CD4-positive, alpha-beta T cell (primary cell): ENCODE measurements around the gene ZIM2. TPM values are rescaled to one million over a fixed set of nuclear protein-coding genes. Genes with fewer than 3 reads are reported as not detected.

ENCODE experiments used
- ATAC-seq: fragments of 200-7000 bp; cut with Tn5 transposase; one replicate; pipeline ENCODE4 v1.10.0; 2022; ENCODE audit warnings: mild to moderate bottlenecking; ENCODE audit not compliant: poor library complexity
- CTCF ChIA-PET: fragments of 350-600 bp; sonication (Branson Sonifier 250); formaldehyde crosslinking; loops from one replicate; lab custom pipeline; 2021; ENCODE audit warnings: antibody characterized with exemption, inconsistent platforms; lab: Charles Lee
- POLR2A ChIA-PET: fragments of 350-600 bp; sonication (Branson Sonifier 250); formaldehyde crosslinking; loops from one replicate; lab custom pipeline; 2021; ENCODE audit warnings: antibody characterized with exemption, inconsistent platforms; lab: Charles Lee
- DNase-seq, 14 experiments: peaks; one replicate each; pipeline ENCODE4 v3.0.0-alpha.2; 2013 to 2020; ENCODE audit warnings: mixed read lengths in 2 of 14
- H3K27ac ChIP-seq, 2 donors: one replicate each; pipeline versions ENCODE4 v1.5.1 to v1.7.0; 2013; ENCODE audit warnings: low read length in 2 of 2, low read depth in 1 of 2, mild to moderate bottlenecking in 1 of 2
- H3K27me3 ChIP-seq, 2 experiments: 1 replicate in 1 of 2; 2 replicates in 1 of 2; pipeline versions ENCODE4 v1.6.1 to v1.7.0; 2013; ENCODE audit warnings: low read length in 2 of 2, control low read depth in 1 of 2, mild to moderate bottlenecking in 1 of 2, moderate library complexity in 1 of 2; ENCODE audit not compliant: insufficient read depth in 2 of 2, control insufficient read depth in 1 of 2
- H3K36me3 ChIP-seq: one replicate; pipeline ENCODE4 v1.6.1; 2013; ENCODE audit warnings: low read length, control low read depth; ENCODE audit not compliant: insufficient read depth
- H3K4me1 ChIP-seq: one replicate; pipeline ENCODE4 v1.6.1; 2013; ENCODE audit warnings: low read length, control low read depth; ENCODE audit not compliant: insufficient read depth
- H3K4me3 ChIP-seq: one replicate; pipeline ENCODE4 v1.5.1; 2013; ENCODE audit warnings: mild to moderate bottlenecking, low read length, moderate library complexity
- H3K9me3 ChIP-seq, 2 experiments: 1 replicate in 1 of 2; 2 replicates in 1 of 2; pipeline versions ENCODE4 v1.6.1 to v1.7.0; 2013; ENCODE audit warnings: low read length in 2 of 2, mild to moderate bottlenecking in 2 of 2, control low read depth in 1 of 2, moderate library complexity in 1 of 2; ENCODE audit not compliant: control insufficient read depth in 1 of 2, insufficient read depth in 1 of 2
- H3K27ac Mint-ChIP-seq: one replicate; pipeline ENCODE4 v1.8.0; 2020; ENCODE audit warnings: mixed read lengths
- H3K27me3 Mint-ChIP-seq: one replicate; pipeline ENCODE4 v1.8.0; 2021; ENCODE audit warnings: mixed read lengths
- H3K36me3 Mint-ChIP-seq: one replicate; pipeline ENCODE4 v1.8.0; 2021; ENCODE audit warnings: low read depth, mixed read lengths
- H3K4me1 Mint-ChIP-seq: one replicate; pipeline ENCODE4 v1.8.0; 2021; ENCODE audit warnings: low read depth, mixed read lengths
- H3K4me3 Mint-ChIP-seq: one replicate; pipeline ENCODE4 v1.8.0; 2020; ENCODE audit warnings: mild to moderate bottlenecking, mixed read lengths
- H3K9me3 Mint-ChIP-seq: one replicate; pipeline ENCODE4 v1.8.0; 2020; ENCODE audit warnings: mixed read lengths
- intact Hi-C, 2 experiments: fragments of 100-400 bp; cut with DNase I in 1 of 2; cut with micrococcal nuclease in 1 of 2; formaldehyde crosslinking; loops; one replicate each; pipeline versions ENCODE4 v1.15.1 to v1.9.0; 2023 to 2025; cut with DNase I, micrococcal nuclease
- total RNA-seq, 174 experiments: library from RNA in 2 of 174; stranded (reverse) in 2 of 174; gene quantifications; one replicate each; pipeline ENCODE4 v1.2.3 and lab custom pipeline; 2021 to 2026
- TF ChIP-seq, protein P1 (sequence below): fragments of 200-600 bp; IDR thresholded peaks from one replicate; pipeline ENCODE4 v1.8.0; 2022; ENCODE audit warnings: antibody characterized with exemption, mild to moderate bottlenecking

ZIM2 gene
- total RNA-seq, 2 experiments from 2014 or later, result not detected

DNA sequence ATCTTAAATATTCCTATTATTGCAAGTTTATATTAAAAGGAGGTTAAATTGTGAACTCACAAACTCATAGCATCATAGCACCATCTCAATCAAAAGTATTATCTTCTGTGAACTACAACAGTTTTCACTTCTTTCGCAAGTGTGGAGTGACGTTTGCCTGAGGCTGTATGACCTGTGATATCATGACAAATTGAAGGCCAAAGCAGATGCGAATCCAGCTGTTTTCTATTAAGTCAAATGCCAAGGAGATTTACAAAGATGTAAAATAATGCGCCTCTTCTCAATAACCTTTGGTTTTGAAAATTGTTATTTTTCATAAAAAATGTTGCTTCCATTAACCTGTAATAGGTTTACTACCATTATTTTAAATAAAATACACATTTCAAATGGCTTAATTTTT is 7.6 kb upstream of the ZIM2 start:
- POLR2A ChIA-PET, result no interaction called here
- ATAC-seq, result no peak
- Mint-ChIP-seq H3K9me3 (peaks cover 20% of the 10 kb centered on the region), H3K4me1 (no peaks in the 10 kb centered on the region), H3K36me3 (peaks cover 6% of the 10 kb centered on the region), H3K27me3 (no peaks in the 10 kb centered on the region), H3K4me3 (no peak overlapping the region), H3K27ac (no peak overlapping the region)
- intact Hi-C loops, result loop anchor here in 1 of 2 experiments (10.0 kb wide), 1 partner anchor 383 kb away; no protein-coding TSS in a partner anchor
- Histone ChIP-seq H3K27ac (no peak overlapping the region), H3K27me3 (no peaks in the 10 kb centered on the region), H3K36me3 (no peaks in the 10 kb centered on the region), H3K4me3 (no peak overlapping the region), H3K4me1 (no peaks in the 10 kb centered on the region), H3K9me3 (peaks cover 4 to 10% of the 10 kb centered on the region in 2 experiments)
- CTCF ChIA-PET, result no interaction called here
- TF ChIP-seq, protein P1, sequence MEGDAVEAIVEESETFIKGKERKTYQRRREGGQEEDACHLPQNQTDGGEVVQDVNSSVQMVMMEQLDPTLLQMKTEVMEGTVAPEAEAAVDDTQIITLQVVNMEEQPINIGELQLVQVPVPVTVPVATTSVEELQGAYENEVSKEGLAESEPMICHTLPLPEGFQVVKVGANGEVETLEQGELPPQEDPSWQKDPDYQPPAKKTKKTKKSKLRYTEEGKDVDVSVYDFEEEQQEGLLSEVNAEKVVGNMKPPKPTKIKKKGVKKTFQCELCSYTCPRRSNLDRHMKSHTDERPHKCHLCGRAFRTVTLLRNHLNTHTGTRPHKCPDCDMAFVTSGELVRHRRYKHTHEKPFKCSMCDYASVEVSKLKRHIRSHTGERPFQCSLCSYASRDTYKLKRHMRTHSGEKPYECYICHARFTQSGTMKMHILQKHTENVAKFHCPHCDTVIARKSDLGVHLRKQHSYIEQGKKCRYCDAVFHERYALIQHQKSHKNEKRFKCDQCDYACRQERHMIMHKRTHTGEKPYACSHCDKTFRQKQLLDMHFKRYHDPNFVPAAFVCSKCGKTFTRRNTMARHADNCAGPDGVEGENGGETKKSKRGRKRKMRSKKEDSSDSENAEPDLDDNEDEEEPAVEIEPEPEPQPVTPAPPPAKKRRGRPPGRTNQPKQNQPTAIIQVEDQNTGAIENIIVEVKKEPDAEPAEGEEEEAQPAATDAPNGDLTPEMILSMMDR, result no peak
- no peak for DNase-seq

DNA sequence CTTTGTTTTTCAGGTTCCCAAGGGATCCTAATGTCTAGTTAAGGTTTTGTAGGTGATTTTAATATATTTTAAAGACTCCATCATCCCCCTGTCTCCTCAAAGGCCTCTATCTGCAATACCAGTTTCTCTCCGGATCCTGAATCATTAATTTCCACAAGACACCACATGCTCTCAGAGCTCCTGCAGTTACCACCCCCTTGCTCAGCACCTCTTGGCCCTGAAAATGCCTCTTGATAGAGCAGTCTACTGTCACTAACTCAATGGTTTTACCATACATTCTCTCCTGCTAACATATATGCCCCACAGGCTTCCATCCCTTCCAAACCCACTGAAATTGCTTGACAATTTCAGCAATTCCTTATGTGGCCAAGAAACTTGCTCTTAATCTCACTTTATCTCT is 1.9 kb upstream of the ZIM2 start:
- no peak for ATAC-seq
- H3K36me3 ChIP-seq, result no peaks in the 10 kb centered on the region
- H3K4me3 ChIP-seq, result no peak overlapping the region
- Mint-ChIP-seq H3K27me3 (peaks cover 12% of the 10 kb centered on the region), H3K4me3 (no peak overlapping the region), H3K36me3 (peaks cover 14% of the 10 kb centered on the region), H3K9me3 (peaks cover 16% of the 10 kb centered on the region), H3K27ac (no peak overlapping the region), H3K4me1 (no peaks in the 10 kb centered on the region)
- POLR2A ChIA-PET, result no interaction called here
- peaks cover 40 to 41% of the 10 kb centered on the region in 2 experiments for H3K9me3 ChIP-seq
- H3K27me3 ChIP-seq, result peaks cover 2 to 9% of the 10 kb centered on the region in 2 experiments
- H3K27ac ChIP-seq, result no peak overlapping the region
- peaks cover 3% of the 10 kb centered on the region for H3K4me1 ChIP-seq
- TF ChIP-seq, protein P1, result no peak
- CTCF ChIA-PET, result no interaction called here
- no peak for DNase-seq
- intact Hi-C loops, result loop anchor here in 1 of 2 experiments (10.0 kb wide), 1 partner anchor 378 kb away; no protein-coding TSS in a partner anchor

DNA sequence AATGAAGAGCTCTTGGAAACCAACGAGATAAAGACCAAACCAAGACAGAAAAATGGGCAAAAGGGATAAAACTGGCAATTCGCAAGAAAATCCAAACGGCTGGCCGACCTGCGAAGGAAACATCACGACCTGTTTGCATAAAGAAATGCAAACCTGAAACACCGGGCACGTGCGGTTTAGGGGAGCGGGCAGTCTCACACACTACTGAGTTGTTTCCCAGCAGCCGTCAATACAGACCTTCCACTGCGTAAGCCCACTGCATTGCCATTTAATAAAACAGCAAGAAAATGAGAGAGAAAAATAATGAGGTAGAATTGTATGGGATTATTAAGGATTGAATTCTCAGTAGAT is 642 bp upstream of the ZIM2 start:
- Mint-ChIP-seq H3K36me3 (peaks cover 22% of the 10 kb centered on the region), H3K27ac (no peak overlapping the region)

More for the DNA sequence above, 642 bp upstream of the ZIM2 start:
- CTCF ChIA-PET, result no interaction called here
- DNase-seq (no peak), ATAC-seq (no peak)
- H3K4me3 ChIP-seq, result no peak overlapping the region
- POLR2A ChIA-PET, result no interaction called here
- TF ChIP-seq, protein P1, result no peak
- H3K27ac ChIP-seq, result no peak overlapping the region
- no peaks in the 10 kb centered on the region for H3K36me3 ChIP-seq
- Mint-ChIP-seq H3K4me3 (no peak overlapping the region), H3K27me3 (peaks cover 12% of the 10 kb centered on the region), H3K9me3 (peaks cover 15% of the 10 kb centered on the region), H3K4me1 (no peaks in the 10 kb centered on the region)
- H3K27me3 ChIP-seq, result peaks cover 2 to 9% of the 10 kb centered on the region in 2 experiments
- peaks cover 3% of the 10 kb centered on the region for H3K4me1 ChIP-seq
- peaks cover 46 to 50% of the 10 kb centered on the region in 2 experiments for H3K9me3 ChIP-seq
- intact Hi-C loops, result loop anchor here in 1 of 2 experiments (10.0 kb wide), 1 partner anchor 376 kb away; no protein-coding TSS in a partner anchor
